GDM1 (cell line): Measurements from ENCODE around the gene BLOC1S2.
"Not testable (repeated sequence)": the region's sequence is repeated elsewhere in the genome, so short reads cannot be mapped to it uniquely, and the experiment has no call there.

ENCODE experiments used
- DNase-seq: peaks from one replicate; lab custom pipeline; 2025; lab: John Stamatoyannopoulos, UW

BLOC1S2 gene

DNA sequence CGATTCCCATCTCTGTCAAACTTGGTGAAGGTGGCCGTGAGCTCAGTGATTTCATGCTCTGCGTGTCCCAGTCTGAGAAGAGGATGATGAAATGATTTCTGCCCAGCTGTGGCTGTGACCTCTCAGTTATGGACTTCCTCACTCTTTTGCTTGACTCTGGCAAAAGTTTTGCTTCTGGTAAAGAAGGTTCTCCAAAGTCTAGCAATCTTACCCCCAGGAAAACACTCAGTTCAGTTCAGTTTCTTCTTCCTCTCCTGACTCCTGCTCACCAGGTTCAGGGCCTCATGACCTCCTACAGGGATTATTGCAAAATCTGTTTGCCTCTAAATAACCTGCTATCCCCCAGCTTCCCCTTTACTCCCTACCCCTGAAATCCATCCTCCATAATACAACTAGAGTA lies 4.9 kb upstream of the BLOC1S2 start:
- no peak for DNase-seq

DNA sequence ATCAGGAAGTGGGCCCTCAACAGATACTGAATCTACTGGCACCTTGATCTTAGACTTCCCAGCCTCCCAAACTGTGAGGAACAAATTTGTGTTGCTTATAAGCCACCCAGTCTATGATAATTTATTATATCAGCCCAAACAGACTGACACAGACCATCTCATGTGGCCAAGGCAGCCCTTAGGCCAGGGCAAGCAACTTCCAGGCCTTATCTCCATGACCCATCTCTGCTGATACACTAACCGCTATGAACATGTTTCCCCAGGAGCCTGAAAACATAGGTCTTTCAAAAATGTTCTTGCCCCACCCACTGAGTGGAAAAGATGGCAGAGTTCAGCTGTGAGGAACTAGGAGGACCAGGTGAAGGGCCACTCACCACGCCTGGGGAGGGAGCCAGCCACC lies 3.2 kb upstream of the BLOC1S2 start:
- DNase-seq = no peak

DNA sequence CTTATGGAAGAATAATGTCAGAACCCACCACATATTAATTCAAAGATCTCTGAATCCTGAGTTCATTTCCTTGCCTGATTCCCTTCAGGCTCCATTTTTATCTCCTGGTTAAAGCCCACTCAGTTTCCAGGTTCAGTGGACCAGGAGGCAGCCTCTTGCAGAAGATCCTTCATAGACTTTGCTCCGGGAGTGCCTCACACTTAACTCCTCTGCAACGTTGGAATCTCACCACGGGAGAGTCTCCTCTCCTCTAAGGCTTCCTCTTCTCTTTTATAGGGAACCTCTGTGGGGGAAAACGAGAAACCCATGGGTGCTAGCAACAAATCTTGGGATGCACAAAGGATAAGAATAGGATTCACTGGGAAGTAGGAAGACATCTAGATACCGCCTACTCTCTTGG lies 1.7 kb upstream of the BLOC1S2 start:
- no peak for DNase-seq

DNA sequence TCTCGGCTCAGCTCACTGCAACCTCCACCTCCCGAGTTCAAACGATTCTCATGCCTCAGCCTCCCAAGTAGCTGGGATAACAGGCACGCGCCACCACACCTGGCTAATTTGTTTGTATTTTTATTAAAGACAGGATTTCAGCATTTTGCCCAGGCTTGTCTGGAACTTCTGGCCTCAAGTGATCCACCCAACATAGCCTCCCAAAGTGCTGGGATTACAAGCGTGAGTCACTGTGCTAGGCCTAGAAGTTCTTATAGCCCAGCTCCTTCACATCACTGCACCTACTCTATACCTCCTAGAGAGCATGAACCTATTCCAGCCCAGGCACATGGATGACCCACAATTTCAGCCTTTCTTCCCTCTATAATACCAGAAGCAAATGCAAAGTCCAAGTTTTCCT lies 1.3 kb upstream of the BLOC1S2 start:
- DNase-seq = no peak

DNA sequence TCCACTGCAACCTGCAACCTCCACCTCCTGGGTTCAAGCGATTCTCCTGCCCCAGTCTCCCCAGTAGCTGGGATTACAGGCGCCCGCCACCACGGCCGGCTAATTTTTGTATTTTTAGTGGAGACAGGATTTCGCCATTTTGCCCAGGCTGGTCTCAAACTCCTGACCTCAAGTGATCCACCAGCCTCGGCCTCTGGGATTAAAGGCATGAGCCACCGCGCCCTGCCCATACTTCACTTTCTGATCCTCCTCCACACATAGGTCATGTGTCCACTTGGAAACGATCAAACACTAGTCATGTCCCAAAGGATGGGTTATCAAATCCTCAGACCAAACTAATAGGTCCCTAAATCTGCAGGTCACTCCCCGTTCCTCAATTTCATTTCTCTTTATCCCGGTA lies 1.2 kb downstream of the BLOC1S2 start:
- not testable (repeated sequence) for DNase-seq

DNA sequence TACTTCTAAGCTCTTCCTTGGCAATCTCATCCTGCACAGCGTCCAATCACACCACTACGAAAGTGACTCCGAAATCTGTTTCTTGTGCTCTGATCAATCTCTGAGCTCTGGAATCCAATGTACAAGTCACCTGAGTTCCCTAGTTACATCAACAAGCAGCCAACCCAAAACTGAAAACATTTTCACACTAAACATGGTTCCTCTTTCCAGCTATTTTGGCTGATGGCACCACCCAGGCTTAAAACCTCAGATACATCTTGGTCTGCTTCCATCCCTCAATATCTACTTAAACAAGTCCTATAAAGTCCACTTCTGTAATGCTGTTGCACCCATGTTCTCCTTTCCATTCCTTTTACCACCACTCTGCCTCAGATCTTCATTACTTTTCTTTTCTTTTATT lies 3.6 kb downstream of the BLOC1S2 start:
- no peak for DNase-seq

DNA sequence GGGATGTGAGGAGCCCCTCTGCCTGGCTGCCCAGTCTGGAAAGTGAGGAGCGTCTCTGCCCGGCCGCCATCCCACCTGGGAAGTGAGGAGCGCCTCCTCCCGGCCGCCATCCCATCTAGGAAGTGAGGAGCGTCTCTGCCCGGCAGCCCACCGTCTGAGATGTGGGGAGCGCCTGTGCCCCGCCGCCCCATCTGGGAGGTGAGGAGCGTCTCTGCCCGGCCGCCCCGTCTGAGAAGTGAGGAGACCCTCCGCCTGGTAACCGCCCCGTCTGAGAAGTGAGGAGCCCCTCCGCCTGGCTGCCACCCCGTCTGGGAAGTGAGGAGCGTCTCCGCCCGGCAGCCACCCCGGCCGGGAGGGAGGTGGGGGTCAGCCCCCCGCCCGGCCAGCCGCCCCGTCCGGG lies 9.5 kb downstream of the BLOC1S2 start:
- DNase-seq = not testable (repeated sequence)

DNA sequence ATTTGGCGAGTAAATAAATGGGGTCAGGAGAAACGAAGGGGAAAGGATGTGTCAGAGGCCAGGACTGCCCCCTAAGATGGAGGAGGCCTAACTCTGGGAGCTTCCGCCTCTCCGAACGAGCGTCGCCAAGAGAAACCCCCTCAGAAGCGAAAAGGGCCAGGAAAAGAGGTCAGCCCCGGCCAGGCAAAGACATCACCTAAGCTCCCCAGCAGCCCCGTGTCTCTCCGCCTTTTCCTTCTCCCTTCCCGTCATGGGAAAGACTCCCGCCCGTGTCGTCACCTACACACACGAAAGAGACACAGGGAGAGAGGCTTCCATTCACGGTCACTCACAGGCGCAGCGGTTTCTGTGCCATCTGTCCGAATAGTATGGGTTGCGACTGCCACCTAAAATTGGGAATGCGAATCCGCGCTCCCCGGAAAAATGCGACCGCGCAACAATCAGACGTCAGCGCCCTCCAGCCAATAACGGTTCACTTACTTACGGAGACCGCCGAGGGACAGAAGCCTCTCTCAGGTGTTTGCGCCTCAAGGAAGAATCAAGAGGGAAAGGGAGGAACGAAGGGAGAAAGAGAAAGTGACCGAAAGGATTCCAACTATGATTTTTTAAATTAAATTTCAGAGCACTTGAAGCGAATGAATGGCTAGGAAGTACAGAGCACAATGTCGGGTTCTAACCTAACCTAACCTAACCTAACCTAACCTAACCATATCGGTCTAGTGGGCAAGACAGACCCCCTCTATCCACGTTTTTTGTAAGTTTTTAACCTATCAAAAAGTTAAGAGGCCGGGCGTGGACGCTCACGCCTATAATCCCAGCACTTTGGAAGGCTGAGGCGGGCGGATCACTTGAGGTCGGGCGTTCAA lies 19.0 kb downstream of the BLOC1S2 start, which contains the start of gene CWF19L1:
Gene CWF19L1, minus strand, starts transcription at position 400 of the 866 bp plus-strand sequence. Its CDS starts 45 bp downstream, at position 355.
- peak; percentile 61 for DNase-seq

DNA sequence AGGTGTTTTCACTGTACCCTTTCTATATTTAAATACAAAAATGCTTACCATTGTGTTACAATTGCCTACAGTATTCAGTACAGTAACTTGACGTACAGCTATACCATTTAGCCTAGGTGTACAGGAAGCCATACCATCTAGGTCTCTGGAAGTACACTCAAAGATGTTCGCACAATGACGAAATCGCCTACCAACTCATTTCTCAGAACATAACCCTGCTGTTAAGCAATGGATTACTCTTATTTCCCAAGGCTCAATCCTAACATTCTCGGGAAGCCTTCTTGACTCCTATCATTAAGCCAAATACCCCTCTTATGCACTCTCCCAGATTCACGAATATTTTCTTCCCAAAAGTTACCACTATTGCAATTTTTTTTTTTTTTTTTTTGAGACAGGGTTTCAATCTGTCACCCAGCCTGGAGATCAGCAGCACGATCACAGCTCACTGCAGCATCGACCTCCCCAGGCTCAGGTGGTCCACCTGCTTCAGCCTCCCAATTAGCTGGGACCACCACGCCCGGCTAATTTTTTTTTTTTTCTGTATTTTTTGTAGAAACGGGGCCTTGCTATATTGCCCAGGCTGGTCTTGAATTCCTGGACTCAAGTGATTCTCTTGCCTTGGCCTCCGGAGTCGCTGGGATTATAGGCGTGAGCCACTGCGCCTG lies 20.5 kb downstream of the BLOC1S2 start:
- no peak for DNase-seq

DNA sequence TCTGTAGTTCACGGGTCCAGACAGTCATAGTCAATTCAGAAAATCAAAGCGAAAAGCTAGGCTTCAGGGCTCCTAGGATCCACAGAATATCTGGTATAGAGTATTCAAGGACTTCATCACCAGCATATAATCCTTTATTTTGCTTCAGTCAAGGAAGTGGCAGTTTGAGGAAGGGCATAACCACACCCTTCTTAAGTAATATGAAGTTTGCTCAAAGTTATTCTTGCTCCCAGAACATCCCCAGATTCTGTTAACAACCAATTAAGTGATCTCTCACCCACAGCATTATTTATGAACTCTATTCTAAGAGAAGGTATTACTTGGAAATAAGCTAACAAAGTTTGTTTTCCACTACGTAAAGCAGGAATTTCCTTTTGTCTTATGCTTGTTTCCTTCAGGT lies 32.3 kb downstream of the BLOC1S2 start:
- DNase-seq = no peak

DNA sequence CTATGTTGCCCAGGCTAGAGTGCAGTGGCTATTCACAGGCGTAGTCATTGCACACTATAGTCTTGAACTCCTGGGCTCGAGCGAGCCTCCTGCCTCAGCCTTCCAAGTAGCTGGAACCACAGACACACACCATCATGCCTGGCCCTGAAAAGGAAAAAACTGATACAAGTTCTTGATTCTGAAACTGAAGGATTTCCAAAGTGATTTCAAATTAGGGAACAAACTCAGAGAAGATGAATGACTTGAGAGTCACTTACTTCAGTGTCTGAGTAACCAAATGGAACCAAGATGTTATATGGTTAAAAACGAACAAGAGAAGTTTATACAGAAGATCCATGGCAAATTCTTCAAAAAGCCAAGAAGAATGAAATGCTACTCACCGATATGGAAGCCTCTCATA lies 33.4 kb downstream of the BLOC1S2 start:
- DNase-seq = no peak

DNA sequence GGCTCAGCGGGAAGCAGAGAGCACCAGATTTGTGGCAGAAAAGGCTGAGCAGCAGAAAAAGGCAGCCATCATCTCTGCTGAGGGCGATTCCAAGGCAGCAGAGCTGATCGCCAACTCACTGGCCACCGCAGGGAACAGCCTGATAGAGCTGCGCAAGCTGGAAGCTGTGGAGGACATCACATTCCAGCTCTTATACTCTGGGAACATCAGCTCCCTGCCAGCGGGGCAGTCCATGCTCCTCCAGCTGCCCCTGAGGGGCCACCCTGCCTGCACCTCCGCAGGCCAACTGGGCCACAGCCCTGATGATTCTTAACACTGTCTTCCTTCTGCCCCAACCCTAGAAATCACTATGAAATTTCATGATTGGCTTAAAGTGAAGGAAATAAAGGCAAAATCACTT lies 37.7 kb downstream of the BLOC1S2 start:
- DNase-seq = no peak

DNA sequence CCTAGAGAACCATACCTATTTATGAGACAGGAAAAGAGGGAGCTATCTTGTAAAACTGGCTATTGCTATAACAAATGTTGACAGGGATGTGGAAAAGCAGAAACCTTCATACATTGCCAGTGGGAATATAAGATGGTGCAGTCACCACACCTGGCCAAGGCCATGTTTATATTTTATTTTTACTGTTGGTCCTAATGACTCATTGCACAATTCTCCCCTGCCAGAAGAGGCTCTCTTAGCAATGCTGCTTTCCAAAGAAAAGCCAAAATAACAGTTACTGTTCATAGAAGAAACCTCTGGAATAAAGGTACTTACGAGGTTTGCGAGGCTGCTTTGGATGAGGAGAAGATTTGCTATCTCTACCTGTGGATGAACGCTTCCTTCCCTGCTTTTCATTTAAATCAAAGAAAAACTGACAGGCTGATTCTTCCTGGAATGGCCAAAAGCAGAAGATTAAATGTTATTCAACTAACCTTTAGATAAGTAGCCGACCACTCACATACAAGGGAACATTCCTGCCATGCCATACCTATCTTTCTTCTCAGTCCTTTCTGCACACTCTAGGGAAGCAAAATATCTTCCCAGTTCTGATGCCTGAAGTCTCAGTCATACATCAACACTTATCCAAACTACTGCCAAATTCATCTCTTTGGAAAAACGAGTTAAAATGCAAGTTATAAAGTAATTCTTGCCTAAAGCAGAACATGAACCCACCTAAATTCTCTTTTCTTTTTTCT lies 40.8 kb downstream of the BLOC1S2 start:
- DNase-seq = no peak

DNA sequence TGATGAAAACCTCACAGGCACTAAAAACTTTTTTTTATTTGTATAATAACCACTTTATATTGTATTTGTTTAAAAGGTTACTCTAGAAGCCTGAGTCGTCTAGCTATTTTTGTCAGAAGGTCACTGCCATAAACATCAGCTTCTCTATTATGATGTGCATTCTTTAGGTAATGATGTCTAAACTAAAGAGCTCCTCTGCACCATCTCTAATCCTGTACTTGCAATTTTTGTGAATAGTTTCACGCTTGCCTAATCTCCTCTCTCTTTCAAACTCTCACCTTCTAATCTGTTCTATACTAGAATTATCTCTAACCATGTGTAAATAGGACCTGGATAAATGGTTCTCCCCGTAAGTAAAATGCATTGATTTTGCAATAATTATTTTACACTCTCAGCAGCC lies 46.6 kb downstream of the BLOC1S2 start:
- no peak for DNase-seq

DNA sequence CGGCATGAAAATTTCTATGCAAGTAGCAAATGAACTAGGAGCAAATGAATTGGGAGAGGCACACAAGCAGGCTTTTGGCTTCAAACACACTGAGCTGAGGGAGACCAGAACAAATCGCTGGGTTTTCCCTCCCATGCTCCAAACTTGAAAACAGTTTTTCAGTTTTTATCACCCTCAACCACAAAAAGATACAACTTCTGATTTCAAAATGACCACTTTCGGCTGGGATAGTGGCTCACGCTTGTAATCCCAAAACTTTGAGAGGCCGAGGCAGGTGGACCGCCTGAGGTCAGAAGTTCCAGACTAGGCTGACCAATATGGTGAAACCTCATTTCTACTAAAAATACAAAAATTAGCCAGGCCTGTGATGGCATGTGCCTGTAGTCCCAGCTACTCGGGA lies 48.1 kb downstream of the BLOC1S2 start:
- DNase-seq = no peak

DNA sequence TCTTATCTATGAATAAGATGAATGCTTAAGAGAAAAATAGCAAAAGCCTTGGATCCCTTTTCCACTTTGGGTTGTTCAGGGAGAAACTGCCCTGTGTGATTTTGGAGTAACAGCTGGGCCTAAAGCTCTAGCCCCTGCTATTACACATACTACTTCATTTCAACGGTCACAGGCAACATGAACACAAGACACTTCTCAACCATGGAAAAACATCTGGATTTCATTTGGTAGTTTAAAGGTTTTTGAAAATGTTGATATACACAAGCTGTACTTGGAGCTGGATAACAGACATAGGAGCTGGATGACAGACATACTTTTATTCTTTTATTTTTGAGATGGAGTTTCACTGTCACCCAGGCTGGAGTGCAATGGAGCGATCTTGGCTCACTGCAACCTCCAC lies 54.4 kb downstream of the BLOC1S2 start:
- DNase-seq = no peak

DNA sequence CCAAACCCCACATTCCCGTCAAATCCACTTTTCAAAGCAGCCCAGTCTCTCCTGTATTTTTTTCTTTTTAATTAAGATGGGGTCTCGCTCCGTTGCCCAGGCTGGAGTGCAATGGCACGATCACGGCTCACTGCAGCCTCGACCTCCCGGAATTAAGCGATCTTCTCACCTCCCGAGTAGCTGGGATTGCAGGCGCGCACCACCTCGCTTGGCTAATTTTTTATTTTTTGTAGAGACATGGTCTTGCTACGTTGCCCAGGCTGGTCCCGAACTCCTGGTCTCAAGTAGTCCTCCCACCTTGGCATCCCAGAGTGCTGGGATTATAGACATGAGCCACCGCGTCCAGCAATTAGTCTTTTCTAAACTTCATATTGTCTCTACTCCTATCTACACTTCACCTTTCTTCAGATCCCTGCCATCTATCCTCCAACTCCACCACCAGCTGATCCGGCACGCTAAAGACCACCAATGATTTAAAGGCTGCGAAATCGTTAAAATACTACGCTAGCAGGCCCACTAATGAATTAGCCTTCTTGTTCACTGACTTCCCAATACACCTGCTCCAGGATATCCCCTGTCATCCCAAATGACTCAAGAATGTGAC lies 56.6 kb downstream of the BLOC1S2 start:
- no peak for DNase-seq

DNA sequence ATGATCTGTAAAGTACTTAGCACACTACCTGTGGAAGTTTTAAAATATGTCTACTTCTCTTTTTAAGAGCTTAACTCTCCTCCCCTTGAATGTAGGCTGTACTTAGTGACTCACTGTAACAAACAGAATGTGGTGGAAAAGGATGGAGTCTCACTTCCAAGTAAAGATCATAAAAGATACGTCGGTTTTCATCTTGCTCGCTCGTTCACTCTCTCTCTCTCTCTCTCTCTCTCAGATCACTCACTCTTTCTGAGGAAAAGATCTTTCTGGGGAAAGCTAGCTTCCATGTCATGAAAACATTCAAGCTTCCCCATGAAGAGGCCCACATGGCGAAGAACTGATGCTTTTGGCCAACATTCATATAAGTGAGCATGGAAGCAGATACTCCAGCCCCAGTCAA lies 62.6 kb downstream of the BLOC1S2 start:
- DNase-seq = no peak
